Measurements from ENCODE around the gene IL20. TPM values are rescaled to one million over a fixed set of nuclear protein-coding genes. Genes with fewer than 3 reads are reported as not detected.
A peak's percentile ranks its signal among the peaks of the same experiment; 100 is the strongest.

IL20 gene
- polyA plus RNA-seq, 1 donor (not counting 4 experiments of a cell fraction or from before 2014, with no cell fraction given), result 4.7 TPM

DNA sequence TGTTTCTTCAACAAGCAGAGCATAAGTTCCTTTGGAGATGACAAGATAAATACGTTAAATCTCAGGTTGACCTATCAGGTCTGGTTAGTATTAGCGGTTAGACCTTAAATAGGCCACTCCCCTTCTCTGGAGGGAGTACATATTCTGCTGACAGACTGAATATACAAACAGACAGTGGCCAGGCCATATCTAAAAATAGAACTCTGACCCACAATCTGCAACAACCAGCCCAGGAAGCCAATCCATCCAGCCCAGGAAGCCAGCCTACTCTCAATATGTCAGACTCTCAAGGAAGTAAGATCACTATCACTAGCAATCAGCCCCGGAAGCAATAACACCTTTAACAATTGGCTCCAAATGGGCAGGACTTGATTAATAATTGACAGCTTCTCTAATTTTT is 6.7 kb downstream of the IL20 start:
- dilution Hi-C loops (cut with MboI; ENCODE audit: extremely low pct_ligation_motif_present, low sequenced_read_pairs), result no loop called here
- H3K4me1 ChIP-seq (ENCODE audit: control insufficient read depth, extremely low read depth, insufficient read depth, low read length), result peaks cover 27% of the 10 kb centered on the region
- H3K27me3 ChIP-seq (ENCODE audit: control insufficient read depth, extremely low read depth, insufficient read depth, low read length), result no peaks in the 10 kb centered on the region
- no peaks in the 10 kb centered on the region for H3K79me2 ChIP-seq (ENCODE audit: control insufficient read depth, insufficient read depth, low read length)
- no peak overlapping the region for H3K27ac ChIP-seq (ENCODE audit: control insufficient read depth, insufficient read depth, low read length)
- H3K9me3 ChIP-seq (ENCODE audit: control insufficient read depth, low read depth, low read length), result peaks cover under 1% of the 10 kb centered on the region
- no peak for DNase-seq (ENCODE audit: low read depth, low spot score)
- H4K20me1 ChIP-seq (ENCODE audit: control insufficient read depth, extremely low read depth, insufficient read depth, low read length), result no peaks in the 10 kb centered on the region
- no peak overlapping the region for H3K4me3 ChIP-seq (ENCODE audit: control insufficient read depth in 2 of 3, extremely low read depth in 1 of 3, insufficient read depth in 2 of 3, low read depth in 1 of 3, low read length in 3 of 3)
- TF ChIP-seq, protein P1, sequence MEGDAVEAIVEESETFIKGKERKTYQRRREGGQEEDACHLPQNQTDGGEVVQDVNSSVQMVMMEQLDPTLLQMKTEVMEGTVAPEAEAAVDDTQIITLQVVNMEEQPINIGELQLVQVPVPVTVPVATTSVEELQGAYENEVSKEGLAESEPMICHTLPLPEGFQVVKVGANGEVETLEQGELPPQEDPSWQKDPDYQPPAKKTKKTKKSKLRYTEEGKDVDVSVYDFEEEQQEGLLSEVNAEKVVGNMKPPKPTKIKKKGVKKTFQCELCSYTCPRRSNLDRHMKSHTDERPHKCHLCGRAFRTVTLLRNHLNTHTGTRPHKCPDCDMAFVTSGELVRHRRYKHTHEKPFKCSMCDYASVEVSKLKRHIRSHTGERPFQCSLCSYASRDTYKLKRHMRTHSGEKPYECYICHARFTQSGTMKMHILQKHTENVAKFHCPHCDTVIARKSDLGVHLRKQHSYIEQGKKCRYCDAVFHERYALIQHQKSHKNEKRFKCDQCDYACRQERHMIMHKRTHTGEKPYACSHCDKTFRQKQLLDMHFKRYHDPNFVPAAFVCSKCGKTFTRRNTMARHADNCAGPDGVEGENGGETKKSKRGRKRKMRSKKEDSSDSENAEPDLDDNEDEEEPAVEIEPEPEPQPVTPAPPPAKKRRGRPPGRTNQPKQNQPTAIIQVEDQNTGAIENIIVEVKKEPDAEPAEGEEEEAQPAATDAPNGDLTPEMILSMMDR (optimal IDR thresholded peaks at IDR 0.05 in 1 of 3, IDR thresholded peaks at IDR 0.05 in 1 of 3, conservative IDR thresholded peaks at IDR 0.05 in 1 of 3; ENCODE audit: extremely low read depth in 1 of 3, insufficient read depth in 2 of 3, low read length in 3 of 3), result no peak
- TF ChIP-seq EZH2 (IDR thresholded peaks at IDR 0.05; ENCODE audit: low read length), result no peak
- peaks cover 0 to 10% of the 10 kb centered on the region in 2 experiments for H3K36me3 ChIP-seq (ENCODE audit: control insufficient read depth in 2 of 2, extremely low read depth in 1 of 2, insufficient read depth in 2 of 2, low read length in 2 of 2)
- H3K4me2 ChIP-seq (ENCODE audit: control insufficient read depth, extremely low read depth, insufficient read depth, low read depth, low read length), result no peak overlapping the region
- no peak overlapping the region for H2AFZ ChIP-seq (ENCODE audit: control insufficient read depth, low read length)
- no peak overlapping the region for H3K9ac ChIP-seq (ENCODE audit: control insufficient read depth, extremely low read depth, insufficient read depth, low read length)
- no peak for FAIRE-seq
- H3K9me1 ChIP-seq (ENCODE audit: control insufficient read depth, extremely low read depth, insufficient read depth, low read length), result no peaks in the 10 kb centered on the region

DNA sequence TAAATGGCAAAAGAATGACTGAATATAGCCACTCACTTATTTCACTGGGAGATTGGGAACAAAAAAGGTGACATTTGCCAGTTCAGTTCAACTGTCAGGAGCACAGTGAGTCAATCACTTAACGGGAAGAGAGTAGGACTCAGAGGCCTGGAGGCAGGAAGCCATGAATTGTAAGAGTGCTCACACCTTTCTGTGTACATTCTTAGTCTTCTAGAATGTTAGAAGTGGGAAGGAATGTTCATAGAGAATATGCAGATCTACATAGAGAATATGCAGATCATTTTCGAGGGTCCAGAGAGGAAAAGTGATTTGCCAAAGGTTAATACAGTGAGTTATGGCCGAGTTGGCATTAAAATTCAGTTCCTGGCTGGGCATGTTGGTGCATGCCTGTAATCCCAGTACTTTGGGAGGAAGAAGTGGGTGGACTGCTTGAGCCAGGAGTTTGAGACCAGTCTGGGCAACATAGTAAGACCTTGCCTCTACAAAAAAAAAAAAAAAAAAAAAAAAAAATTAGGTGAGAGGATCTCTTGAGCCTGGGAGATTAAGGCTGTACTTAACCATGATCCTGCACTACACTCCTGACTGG is 8.3 kb downstream of the IL20 start:
- H4K20me1 ChIP-seq (ENCODE audit: control insufficient read depth, extremely low read depth, insufficient read depth, low read length), result no peaks in the 10 kb centered on the region
- no peak overlapping the region for H3K4me3 ChIP-seq (ENCODE audit: control insufficient read depth in 2 of 3, extremely low read depth in 1 of 3, insufficient read depth in 2 of 3, low read depth in 1 of 3, low read length in 3 of 3)
- FAIRE-seq (peak; percentile 91), DNase-seq (ENCODE audit: low read depth, low spot score) (no peak)
- H3K36me3 ChIP-seq (ENCODE audit: control insufficient read depth in 2 of 2, extremely low read depth in 1 of 2, insufficient read depth in 2 of 2, low read length in 2 of 2), result peaks cover 0 to 4% of the 10 kb centered on the region in 2 experiments
- no peak overlapping the region for H3K9ac ChIP-seq (ENCODE audit: control insufficient read depth, extremely low read depth, insufficient read depth, low read length)
- H3K4me2 ChIP-seq (ENCODE audit: control insufficient read depth, extremely low read depth, insufficient read depth, low read depth, low read length), result peak overlapping the region; percentile 7
- peaks cover 4% of the 10 kb centered on the region for H3K9me3 ChIP-seq (ENCODE audit: control insufficient read depth, low read depth, low read length)
- no peaks in the 10 kb centered on the region for H3K9me1 ChIP-seq (ENCODE audit: control insufficient read depth, extremely low read depth, insufficient read depth, low read length)
- H3K27me3 ChIP-seq (ENCODE audit: control insufficient read depth, extremely low read depth, insufficient read depth, low read length), result no peaks in the 10 kb centered on the region
- peaks cover 15% of the 10 kb centered on the region for H3K4me1 ChIP-seq (ENCODE audit: control insufficient read depth, extremely low read depth, insufficient read depth, low read length)
- TF ChIP-seq, protein P1 (optimal IDR thresholded peaks at IDR 0.05 in 1 of 3, IDR thresholded peaks at IDR 0.05 in 1 of 3, conservative IDR thresholded peaks at IDR 0.05 in 1 of 3; ENCODE audit: extremely low read depth in 1 of 3, insufficient read depth in 2 of 3, low read length in 3 of 3), result no peak
- no peak for TF ChIP-seq EZH2 (IDR thresholded peaks at IDR 0.05; ENCODE audit: low read length)
- dilution Hi-C loops (cut with MboI; ENCODE audit: extremely low pct_ligation_motif_present, low sequenced_read_pairs), result no loop called here
- H2AFZ ChIP-seq (ENCODE audit: control insufficient read depth, low read length), result peak overlapping the region; percentile 46
- H3K79me2 ChIP-seq (ENCODE audit: control insufficient read depth, insufficient read depth, low read length), result no peaks in the 10 kb centered on the region
- H3K27ac ChIP-seq (ENCODE audit: control insufficient read depth, insufficient read depth, low read length), result peak overlapping the region; percentile 55

Data from keratinocyte (primary cell).